Panc1 (cell line): ENCODE measurements around the gene SGF29. TPM values are rescaled to one million over a fixed set of nuclear protein-coding genes. Genes with fewer than 3 reads are reported as not detected.
A peak's percentile ranks its signal among the peaks of the same experiment; 100 is the strongest.

ENCODE experiments used
- ATAC-seq: fragments of 200-7000 bp; cut with Tn5 transposase; 2 replicates; pipeline ENCODE4 v1.9.1; 2020; ENCODE audit warnings: mild to moderate bottlenecking, moderate library complexity
- BruUV-seq: library from RNA; stranded (reverse); fragments of 400-500 nt; replicated peaks from 2 replicates; lab custom pipeline; 2021; lab: Mats Ljungman, UMichigan
- CTCF ChIA-PET: fragments of 300-600 bp; sonication (Branson Sonifier 250); formaldehyde crosslinking; loops from one replicate; lab custom pipeline; 2022; ENCODE audit warnings: antibody characterized with exemption; lab: Charles Lee
- POLR2A ChIA-PET: fragments of 300-600 bp; sonication (Branson Sonifier 250); formaldehyde crosslinking; loops from one replicate; lab custom pipeline; 2022; ENCODE audit warnings: antibody characterized with exemption; lab: Charles Lee
- DNase-seq: peaks from one replicate; pipeline ENCODE4 v3.0.0-alpha.2; 2010; ENCODE audit warnings: low read depth, low spot score
- H3K27ac ChIP-seq: 2 replicates; pipeline ENCODE4 v1.5.1; 2011; ENCODE audit warnings: mild to moderate bottlenecking, low read length, inconsistent platforms
- H3K27me3 ChIP-seq: fragments of 200-500 bp; sonication (Bioruptor generic); 2 replicates; pipeline ENCODE4 v1.6.0; 2014; ENCODE audit warnings: low read length, inconsistent platforms; ENCODE audit not compliant: control insufficient read depth, insufficient read depth
- H3K36me3 ChIP-seq: fragments of 200-500 bp; sonication (Bioruptor generic); 2 replicates; pipeline ENCODE4 v1.5.1; 2014; ENCODE audit warnings: inconsistent platforms, mild to moderate bottlenecking, low read length, moderate library complexity; ENCODE audit not compliant: control insufficient read depth, insufficient read depth
- H3K4me1 ChIP-seq: 2 replicates; pipeline ENCODE4 v1.5.1; 2011; ENCODE audit warnings: inconsistent platforms, mild to moderate bottlenecking, low read length, moderate library complexity; ENCODE audit not compliant: control insufficient read depth, insufficient read depth
- H3K4me3 ChIP-seq, 2 experiments: 2 replicates each; pipeline ENCODE4 v1.5.1; 2011 to 2012; ENCODE audit warnings: low read depth in 2 of 2, low read length in 2 of 2, mild to moderate bottlenecking in 2 of 2, inconsistent platforms in 1 of 2, moderate library complexity in 1 of 2
- H3K9me3 ChIP-seq: fragments of 200-500 bp; sonication (Bioruptor generic); 2 replicates; pipeline ENCODE4 v1.5.1; 2014; ENCODE audit warnings: low read depth, mild to moderate bottlenecking, inconsistent platforms, low read length, moderate library complexity; ENCODE audit not compliant: control insufficient read depth, insufficient read depth
- POLR2AphosphoS5 ChIP-seq: IDR thresholded peaks from 2 replicates; pipeline ENCODE4 v1.6.1; 2012; ENCODE audit warnings: mild to moderate bottlenecking, low read depth, low read length, moderate library complexity
- REST ChIP-seq, 2 experiments: IDR thresholded peaks; 2 replicates each; pipeline ENCODE4 v1.6.1; 2011 to 2012; ENCODE audit warnings: low read depth in 2 of 2, control low read depth in 1 of 2, low read length in 1 of 2, mild to moderate bottlenecking in 1 of 2, moderate library complexity in 1 of 2; ENCODE audit not compliant: insufficient read depth in 1 of 2
- SIN3A ChIP-seq: IDR thresholded peaks from 2 replicates; pipeline ENCODE4 v1.6.1; 2012; ENCODE audit warnings: low read depth, mild to moderate bottlenecking, low read length, moderate library complexity, borderline replicate concordance; ENCODE audit not compliant: insufficient read depth
- TCF7L2 ChIP-seq: IDR thresholded peaks from 2 replicates; pipeline ENCODE4 v1.6.1; 2011; ENCODE audit warnings: mild to moderate bottlenecking, low read depth, low read length, inconsistent platforms
- in situ Hi-C: cut with HindIII; loops from 2 replicates; pipeline ENCODE4 v1.10.0; 2016; ENCODE audit warnings: low sequenced_read_pairs, low pct_unique_long_range_greater_than_20kb
- intact Hi-C: fragments of 100-400 bp; cut with micrococcal nuclease; formaldehyde crosslinking; loops from one replicate; pipeline ENCODE4 v1.10.0; 2022; ENCODE audit not compliant: unreplicated experiment
- total RNA-seq: library from RNA; stranded (reverse); gene quantifications from one replicate; pipeline ENCODE4 v1.2.1, GENCODE V29; 2021; ENCODE audit not compliant: unreplicated experiment
- TF ChIP-seq, protein P1 (sequence below): fragments of 450-650 bp; IDR thresholded peaks from 2 replicates; pipeline ENCODE4 v1.5.1; 2017; ENCODE audit warnings: mild to moderate bottlenecking

SGF29 gene
- total RNA-seq, 1 experiment from 2014 or later, result 29.5 TPM

GRCh38 chr16:28537076-28537475 lies 16.6 kb upstream of the SGF29 start:
- in situ Hi-C loops, result no loop called here
- Histone ChIP-seq H3K27ac (peak overlapping the region; percentile 88; the same call in 1 of the 2 replicates), H3K4me3 (peak overlapping the region; percentile 50 to 63), H3K9me3 (no peaks in the 10 kb centered on the region), H3K36me3 (no peaks in the 10 kb centered on the region), H3K27me3 (no peaks in the 10 kb centered on the region), H3K4me1 (peaks cover 10% of the 10 kb centered on the region; the same call in 1 of the 2 replicates)
- no TSS peak for BruUV-seq
- ChIA-PET POLR2A (no interaction called here), CTCF (no interaction called here)
- intact Hi-C loops, result no loop called here
- DNase-seq (no peak), ATAC-seq (no peak)
- TF ChIP-seq SIN3A, result no peak
- TF ChIP-seq, protein P1, sequence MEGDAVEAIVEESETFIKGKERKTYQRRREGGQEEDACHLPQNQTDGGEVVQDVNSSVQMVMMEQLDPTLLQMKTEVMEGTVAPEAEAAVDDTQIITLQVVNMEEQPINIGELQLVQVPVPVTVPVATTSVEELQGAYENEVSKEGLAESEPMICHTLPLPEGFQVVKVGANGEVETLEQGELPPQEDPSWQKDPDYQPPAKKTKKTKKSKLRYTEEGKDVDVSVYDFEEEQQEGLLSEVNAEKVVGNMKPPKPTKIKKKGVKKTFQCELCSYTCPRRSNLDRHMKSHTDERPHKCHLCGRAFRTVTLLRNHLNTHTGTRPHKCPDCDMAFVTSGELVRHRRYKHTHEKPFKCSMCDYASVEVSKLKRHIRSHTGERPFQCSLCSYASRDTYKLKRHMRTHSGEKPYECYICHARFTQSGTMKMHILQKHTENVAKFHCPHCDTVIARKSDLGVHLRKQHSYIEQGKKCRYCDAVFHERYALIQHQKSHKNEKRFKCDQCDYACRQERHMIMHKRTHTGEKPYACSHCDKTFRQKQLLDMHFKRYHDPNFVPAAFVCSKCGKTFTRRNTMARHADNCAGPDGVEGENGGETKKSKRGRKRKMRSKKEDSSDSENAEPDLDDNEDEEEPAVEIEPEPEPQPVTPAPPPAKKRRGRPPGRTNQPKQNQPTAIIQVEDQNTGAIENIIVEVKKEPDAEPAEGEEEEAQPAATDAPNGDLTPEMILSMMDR, result no peak
- TF ChIP-seq POLR2AphosphoS5, result no peak
- TF ChIP-seq TCF7L2, result no peak
- no peak for TF ChIP-seq REST (IDR thresholded peaks at IDR 0.05; ENCODE audit: insufficient read depth in 1 of 2, low read depth in 2 of 2, low read length in 1 of 2)

DNA sequence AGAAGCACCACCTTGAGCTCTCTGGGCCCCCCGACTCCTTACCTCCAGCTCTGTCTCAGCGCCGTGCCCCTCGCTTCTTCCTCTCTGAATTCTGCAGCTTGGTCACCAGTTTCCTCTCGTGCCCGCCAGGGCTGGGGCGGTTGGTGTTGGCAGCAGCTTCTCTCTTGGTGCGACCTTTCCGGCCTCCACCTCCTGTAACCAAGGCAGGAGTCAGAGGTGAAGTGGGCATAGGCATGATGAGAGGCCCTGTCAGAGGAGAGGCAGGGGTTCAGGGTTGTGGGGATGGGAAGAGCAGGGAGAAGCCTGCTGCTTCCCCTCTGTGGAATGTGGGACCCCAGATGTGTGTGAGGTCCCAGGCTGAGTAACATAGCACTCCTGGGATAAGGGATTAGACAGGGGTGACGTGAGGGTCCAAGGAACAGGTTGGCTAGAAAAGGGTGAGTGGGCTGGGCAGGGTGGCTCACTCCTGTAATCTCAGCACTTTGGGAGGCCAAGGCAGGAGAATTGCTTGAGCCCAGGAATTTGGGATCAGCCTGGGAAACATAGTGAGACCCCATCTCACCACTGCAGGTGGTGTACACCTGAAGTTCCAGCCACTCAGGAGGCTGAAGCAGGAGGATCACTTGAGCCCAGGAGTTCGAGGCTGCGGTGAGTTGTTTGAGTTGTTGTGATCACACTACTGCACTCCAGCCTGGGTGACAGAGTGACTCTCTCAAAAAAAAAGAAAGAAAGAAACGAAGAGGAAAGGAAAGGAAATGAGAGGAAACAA lies 15.6 kb upstream of the SGF29 start:
- Histone ChIP-seq H3K27ac (peak overlapping the region; percentile 88), H3K9me3 (no peaks in the 10 kb centered on the region), H3K27me3 (no peaks in the 10 kb centered on the region), H3K36me3 (no peaks in the 10 kb centered on the region), H3K4me1 (peaks cover 16% of the 10 kb centered on the region; the same call in 1 of the 2 replicates), H3K4me3 (peak overlapping the region; percentile 50 to 63)
- TF ChIP-seq SIN3A (no peak), REST (IDR thresholded peaks at IDR 0.05; ENCODE audit: insufficient read depth in 1 of 2, low read depth in 2 of 2, low read length in 1 of 2) (no peak), TCF7L2 (no peak), POLR2AphosphoS5 (no peak)
- TF ChIP-seq, protein P1, result no peak
- no TSS peak for BruUV-seq
- ATAC-seq, result 0 out of 2 replicates have a peak, but pooled peaks have one; percentile 6
- ChIA-PET POLR2A (interaction anchor here (0.5 kb wide), 1 partner anchor 16 kb away, joined by 7 read pairs; the partner anchor contains the start of gene SGF29), CTCF (no interaction called here)
- DNase-seq, result no peak
- intact Hi-C loops (no loop called here), in situ Hi-C loops (no loop called here)
